ENCODE results near the gene PKM.

- TF ChIP-seq CTCF (optimal IDR thresholded peaks at IDR 0.05 in 1 of 3, IDR thresholded peaks at IDR 0.05 in 1 of 3, conservative IDR thresholded peaks at IDR 0.05 in 1 of 3; ENCODE audit: extremely low read depth in 1 of 3, insufficient read depth in 2 of 3, low read length in 3 of 3): no peak
- TF ChIP-seq EZH2 (IDR thresholded peaks at IDR 0.05; ENCODE audit: low read length): no peak
These were observed 67.3 kb downstream of the PKM start for GRCh38 chr15:72163719-72164118.
